Activated naive CD4-positive, alpha-beta T cell treated with anti-CD3 and anti-CD28 coated beads for 36 hours (primary cell): ENCODE data around the gene C3orf22. TPM values are rescaled to one million over a fixed set of nuclear protein-coding genes. Genes with fewer than 3 reads are reported as not detected.

Experiments
- CTCF ChIA-PET: fragments of 350-600 bp; sonication (Branson Sonifier 250); formaldehyde crosslinking; loops from one replicate; lab custom pipeline; 2021; ENCODE audit warnings: antibody characterized with exemption; lab: Charles Lee
- DNase-seq: peaks from one replicate; pipeline ENCODE4 v3.0.0-alpha.2; 2020
- H3K27ac Mint-ChIP-seq: one replicate; pipeline ENCODE4 v1.8.0; 2021; ENCODE audit warnings: mild to moderate bottlenecking, mixed read lengths
- H3K27me3 Mint-ChIP-seq: one replicate; pipeline ENCODE4 v1.8.0; 2021; ENCODE audit warnings: low read depth, mixed read lengths
- H3K36me3 Mint-ChIP-seq: one replicate; pipeline ENCODE4 v1.8.0; 2021; ENCODE audit warnings: low read depth, mixed read lengths
- H3K4me1 Mint-ChIP-seq: one replicate; pipeline ENCODE4 v1.8.0; 2021; ENCODE audit warnings: low read depth, mixed read lengths
- H3K4me3 Mint-ChIP-seq: one replicate; pipeline ENCODE4 v1.8.0; 2021; ENCODE audit warnings: mild to moderate bottlenecking, moderate library complexity, mixed read lengths
- H3K9me3 Mint-ChIP-seq: one replicate; pipeline ENCODE4 v1.8.0; 2021; ENCODE audit warnings: mixed read lengths
- intact Hi-C: fragments of 100-400 bp; cut with micrococcal nuclease; formaldehyde crosslinking; loops from one replicate; pipeline ENCODE4 v1.15.1; 2023
- total RNA-seq, 2 experiments: library from RNA; stranded (reverse); gene quantifications; one replicate each; pipeline ENCODE4 v1.2.3, GENCODE V29; 2021

Gene C3orf22
- total RNA-seq, 2 experiments from 2014 or later: not detected

DNA sequence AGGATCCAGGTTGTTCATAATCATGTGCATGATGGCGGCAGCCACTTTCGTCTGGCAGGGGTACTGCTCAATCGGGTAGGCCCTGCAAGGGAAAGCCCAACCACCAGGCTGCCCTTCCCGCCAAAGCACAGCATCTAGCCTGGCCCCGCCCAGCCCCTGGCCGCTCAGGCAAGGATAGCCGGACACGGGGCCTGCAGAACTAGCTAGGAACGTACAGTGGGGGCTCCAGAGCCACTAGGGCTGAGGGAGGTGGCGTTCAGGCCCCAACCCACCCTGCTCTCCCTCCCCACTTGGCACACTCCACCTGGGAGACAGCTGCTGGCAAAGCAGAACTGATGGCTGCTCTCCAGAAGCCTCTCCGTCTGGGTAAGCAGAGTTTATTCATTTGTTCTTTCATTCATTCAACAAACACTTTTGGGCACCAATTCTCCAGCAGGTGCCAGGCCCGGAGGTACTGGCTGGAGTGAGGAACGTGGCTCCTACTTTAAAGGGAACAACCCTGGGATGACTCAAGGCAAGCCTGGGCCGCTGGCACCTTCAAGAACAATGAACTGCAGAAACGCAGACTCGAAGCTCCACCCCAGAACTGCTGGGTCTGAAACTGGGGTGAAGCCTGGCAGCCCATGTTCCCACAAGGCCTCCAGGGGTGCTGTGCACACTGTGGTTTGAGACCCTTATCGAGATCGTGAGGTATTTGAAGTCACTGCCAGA, 49.0 kb downstream of the C3orf22 start:
- Mint-ChIP-seq H3K4me1 (no peaks in the 10 kb centered on the region), H3K27me3 (no peaks in the 10 kb centered on the region), H3K27ac (no peak overlapping the region), H3K4me3 (no peak overlapping the region), H3K9me3 (no peaks in the 10 kb centered on the region), H3K36me3 (no peaks in the 10 kb centered on the region)
- CTCF ChIA-PET: interaction anchor here (1.3 kb wide), 1 partner anchor 12 kb away, joined by 7 read pairs; no protein-coding TSS in a partner anchor
- no peak for DNase-seq
- intact Hi-C loops: no loop called here

DNA sequence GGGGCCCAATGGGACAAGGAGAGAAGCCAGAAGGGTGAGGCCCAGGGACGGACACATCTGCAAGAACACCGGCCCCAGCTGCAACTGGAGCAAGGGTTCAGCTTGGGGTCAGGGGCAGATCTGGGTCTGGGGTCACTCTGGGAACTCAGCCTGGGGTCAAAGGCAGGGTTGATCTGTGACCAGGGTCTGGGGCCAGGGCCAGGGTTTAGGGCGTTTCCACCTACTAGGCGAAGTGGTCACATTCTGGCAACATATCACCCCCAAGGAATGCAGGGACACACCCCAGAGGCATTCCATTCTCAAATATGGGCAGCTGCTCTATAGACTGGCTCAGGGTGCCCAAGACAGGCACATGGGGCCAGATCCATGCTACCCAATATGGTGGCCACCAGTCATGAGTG, 50.2 kb downstream of the C3orf22 start:
- no peaks in the 10 kb centered on the region for H3K9me3 Mint-ChIP-seq
- no peak for DNase-seq
- intact Hi-C loops: no loop called here
- no peaks in the 10 kb centered on the region for H3K4me1 Mint-ChIP-seq
- no peak overlapping the region for H3K27ac Mint-ChIP-seq
- H3K27me3 Mint-ChIP-seq: no peaks in the 10 kb centered on the region
- CTCF ChIA-PET: interaction anchor here (0.9 kb wide), 1 partner anchor 14 kb away, joined by 3 read pairs; no protein-coding TSS in a partner anchor
- no peak overlapping the region for H3K4me3 Mint-ChIP-seq
- no peaks in the 10 kb centered on the region for H3K36me3 Mint-ChIP-seq

DNA sequence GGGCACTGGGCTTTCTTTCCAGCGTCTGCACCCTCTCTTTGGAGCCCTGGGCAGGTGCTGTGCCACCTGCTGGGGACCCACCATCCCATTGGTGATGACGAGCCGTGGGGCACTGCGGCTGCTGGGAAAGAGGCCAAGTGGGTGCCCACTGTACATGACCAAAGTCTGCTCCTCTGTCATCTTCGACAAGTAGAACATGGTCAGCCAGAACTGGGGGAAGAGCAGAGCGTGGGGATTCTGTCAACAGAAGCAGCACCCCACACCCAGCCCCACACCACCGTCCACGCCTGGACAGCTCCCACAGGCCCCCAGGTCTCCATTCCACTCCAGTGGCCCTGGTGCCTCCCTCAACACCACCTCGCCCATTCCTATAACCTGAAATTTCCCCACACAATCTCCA, 50.8 kb downstream of the C3orf22 start:
- Mint-ChIP-seq H3K4me1 (no peaks in the 10 kb centered on the region), H3K27me3 (no peaks in the 10 kb centered on the region), H3K36me3 (no peaks in the 10 kb centered on the region), H3K4me3 (no peak overlapping the region), H3K27ac (no peak overlapping the region), H3K9me3 (no peaks in the 10 kb centered on the region)
- no peak for DNase-seq
- CTCF ChIA-PET: interaction anchor here (0.9 kb wide), 1 partner anchor 15 kb away, joined by 3 read pairs; no protein-coding TSS in a partner anchor
- intact Hi-C loops: no loop called here

DNA sequence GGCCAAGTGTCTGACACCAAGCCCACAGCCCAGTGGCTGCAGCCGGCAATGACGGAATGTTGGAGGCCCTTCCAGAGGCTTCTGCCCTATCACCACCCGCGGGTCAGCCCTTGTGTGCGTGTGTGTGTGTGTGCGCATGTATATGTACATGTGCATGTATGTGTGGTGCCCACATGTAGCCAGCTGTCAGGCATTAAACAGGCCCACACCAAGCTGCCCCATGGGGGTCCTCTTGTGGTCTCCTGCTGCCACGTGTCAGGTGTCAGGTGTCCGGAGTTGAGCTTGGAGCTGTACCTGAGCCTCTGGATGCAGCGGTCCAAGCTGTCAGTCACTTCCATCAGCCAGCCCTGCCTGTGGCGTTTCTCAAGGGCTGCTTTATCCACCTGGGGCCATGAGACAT, 55.0 kb downstream of the C3orf22 start:
- Mint-ChIP-seq H3K4me3 (no peak overlapping the region), H3K9me3 (no peaks in the 10 kb centered on the region), H3K27ac (no peak overlapping the region), H3K27me3 (no peaks in the 10 kb centered on the region), H3K4me1 (no peaks in the 10 kb centered on the region), H3K36me3 (no peaks in the 10 kb centered on the region)
- intact Hi-C loops: no loop called here
- DNase-seq: no peak
- CTCF ChIA-PET: interaction anchor here (2.9 kb wide), 1 partner anchor 18 kb away, joined by 11 read pairs; no protein-coding TSS in a partner anchor

DNA sequence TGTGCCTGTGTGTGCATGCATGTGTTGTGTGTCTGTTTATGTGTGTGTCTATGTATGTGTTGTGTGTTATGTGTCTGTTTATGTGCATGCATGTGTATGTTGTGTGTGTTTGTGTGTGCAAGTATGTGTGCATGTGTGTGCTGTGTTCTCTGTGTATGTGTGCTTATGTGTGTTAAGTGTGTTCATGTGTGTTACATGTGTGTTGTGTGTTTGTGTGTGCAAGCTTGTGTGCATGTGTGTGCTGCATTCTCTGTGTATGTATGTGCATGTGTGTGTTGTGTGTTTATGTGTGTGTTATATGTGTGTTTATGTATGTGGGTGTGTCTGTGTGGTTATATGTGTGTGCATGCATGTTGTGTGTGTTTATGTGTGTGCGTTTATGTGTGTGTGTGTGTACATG, 56.1 kb downstream of the C3orf22 start:
- H3K4me3 Mint-ChIP-seq: no peak overlapping the region
- no peaks in the 10 kb centered on the region for H3K4me1 Mint-ChIP-seq
- no peaks in the 10 kb centered on the region for H3K27me3 Mint-ChIP-seq
- no peaks in the 10 kb centered on the region for H3K36me3 Mint-ChIP-seq
- H3K27ac Mint-ChIP-seq: no peak overlapping the region
- H3K9me3 Mint-ChIP-seq: no peaks in the 10 kb centered on the region
- intact Hi-C loops: no loop called here
- no peak for DNase-seq
- CTCF ChIA-PET: no interaction called here

DNA sequence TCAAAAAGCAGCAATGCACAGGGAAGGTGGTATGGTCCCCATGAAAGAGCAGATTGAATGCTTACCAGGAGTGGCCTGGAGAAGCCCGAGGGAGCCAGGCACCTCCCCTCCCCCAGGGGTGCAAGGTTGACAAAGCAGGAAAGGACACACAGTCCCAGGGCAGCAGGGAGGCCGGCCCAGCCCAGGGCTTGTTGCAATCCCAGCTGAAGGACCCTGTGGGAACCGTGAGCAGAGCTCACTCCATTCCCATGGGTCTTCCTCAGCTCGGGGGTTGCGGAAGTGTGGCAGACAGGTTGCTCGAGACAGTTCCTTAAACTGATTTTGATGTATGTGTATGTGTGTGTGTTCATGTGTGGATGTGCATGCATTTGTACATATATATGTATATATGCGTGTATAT, 57.0 kb downstream of the C3orf22 start:
- Mint-ChIP-seq H3K4me3 (no peak overlapping the region), H3K4me1 (no peaks in the 10 kb centered on the region), H3K36me3 (no peaks in the 10 kb centered on the region), H3K9me3 (no peaks in the 10 kb centered on the region), H3K27ac (no peak overlapping the region), H3K27me3 (no peaks in the 10 kb centered on the region)
- CTCF ChIA-PET: no interaction called here
- DNase-seq: no peak
- intact Hi-C loops: no loop called here

DNA sequence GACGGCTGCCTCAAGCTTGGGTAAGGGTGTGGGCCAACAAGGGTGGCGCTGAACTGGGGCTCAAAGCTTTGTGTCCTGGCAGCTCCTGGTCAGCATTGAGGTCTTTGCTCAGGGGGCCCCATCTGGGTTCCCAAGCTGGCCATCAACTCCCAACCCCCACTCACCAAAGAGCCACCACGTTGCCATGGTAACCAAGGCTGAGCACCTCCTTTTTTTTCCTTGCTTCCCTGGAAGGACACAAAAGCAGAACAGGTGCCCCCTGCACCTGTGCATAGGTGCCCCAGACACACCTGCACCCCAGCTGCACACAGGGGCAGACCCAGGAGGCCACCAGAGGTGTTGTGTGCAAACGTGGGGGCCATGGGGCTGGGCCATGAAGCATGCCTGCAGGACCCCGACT, 57.7 kb downstream of the C3orf22 start:
- CTCF ChIA-PET: interaction anchor here (0.6 kb wide), 1 partner anchor 255 kb away, joined by 4 read pairs; no protein-coding TSS in a partner anchor
- Mint-ChIP-seq H3K36me3 (no peaks in the 10 kb centered on the region), H3K4me1 (no peaks in the 10 kb centered on the region), H3K9me3 (no peaks in the 10 kb centered on the region), H3K27me3 (no peaks in the 10 kb centered on the region), H3K4me3 (no peak overlapping the region), H3K27ac (no peak overlapping the region)
- DNase-seq: no peak
- intact Hi-C loops: no loop called here

DNA sequence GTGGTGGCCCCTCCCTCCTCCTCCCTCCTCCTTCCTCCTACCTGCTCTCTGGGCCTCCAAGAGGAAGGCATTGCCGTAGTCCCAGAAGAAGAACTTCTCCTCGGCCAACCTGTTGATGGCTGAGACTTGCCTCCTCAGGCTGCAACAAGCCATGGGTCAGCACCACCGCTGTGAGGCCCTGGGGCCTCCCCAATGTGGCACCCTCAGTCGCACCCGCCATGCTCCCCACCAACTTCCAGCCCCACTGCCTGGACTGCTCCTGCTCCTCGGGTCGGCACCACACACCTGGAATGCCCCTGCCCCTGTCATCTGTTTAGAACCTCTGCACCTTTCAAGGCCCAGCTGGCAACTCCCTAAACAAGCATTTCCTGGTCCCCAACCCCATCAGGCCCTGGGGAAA, 58.7 kb downstream of the C3orf22 start:
- CTCF ChIA-PET: no interaction called here
- Mint-ChIP-seq H3K9me3 (no peaks in the 10 kb centered on the region), H3K4me1 (no peaks in the 10 kb centered on the region), H3K27ac (no peak overlapping the region), H3K27me3 (no peaks in the 10 kb centered on the region), H3K4me3 (no peak overlapping the region), H3K36me3 (no peaks in the 10 kb centered on the region)
- no peak for DNase-seq
- intact Hi-C loops: no loop called here

Other genes with a start within 250 kb of the C3orf22 start
- under 1 TPM; 0.62 to 0.89 TPM for gene KLF15, start 201.5 kb downstream of the C3orf22 start, total RNA-seq
- gene CFAP100, start 164.0 kb downstream of the C3orf22 start, total RNA-seq: not detected
- gene ZXDC, start 83.0 kb downstream of the C3orf22 start, total RNA-seq: 10 to 100 TPM; 23.9 TPM
- gene UROC1, start 41.2 kb downstream of the C3orf22 start, total RNA-seq: not detected
- gene CHST13, start 34.8 kb downstream of the C3orf22 start, total RNA-seq: not detected
- gene TXNRD3, start 96.2 kb upstream of the C3orf22 start, total RNA-seq: 1 to 10 TPM; 3.1 to 4.6 TPM
- 10 to 100 TPM; 17.2 to 17.7 TPM for gene CHCHD6, start 145.3 kb upstream of the C3orf22 start, total RNA-seq